ENCODE measurements around the gene GRIA3.

DNA sequence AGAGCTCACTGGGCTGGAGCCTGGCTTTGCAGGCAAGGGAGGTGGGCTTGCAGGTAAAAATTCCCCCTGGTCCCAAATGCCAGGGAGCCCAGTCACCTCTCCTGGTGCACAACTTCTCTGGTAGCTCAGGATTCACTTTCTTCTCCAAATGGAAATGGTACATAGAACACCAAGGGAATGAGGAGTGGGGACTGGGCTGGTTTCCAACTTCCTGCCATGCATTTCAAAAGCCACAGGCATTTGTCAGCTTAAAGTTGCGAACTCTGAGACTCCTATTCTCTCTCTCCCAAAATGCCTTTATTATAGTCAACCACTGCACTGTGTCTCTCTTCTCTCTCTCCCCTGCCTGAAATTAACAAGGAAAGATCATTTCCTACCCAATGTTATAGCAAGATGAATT is 177.3 kb downstream of the GRIA3 start:
- TF ChIP-seq POLR2A (IDR thresholded peaks at IDR 0.05; ENCODE audit: low read depth, low read length): no peak
- no peak for TF ChIP-seq TAF1 (IDR thresholded peaks at IDR 0.05; ENCODE audit: borderline replicate concordance, low read depth, low read length)

Measured in GM12892 (cell line).